GM12874 (cell line): ENCODE results near the gene GSE1.

Experiments
- TF ChIP-seq, protein P1 (sequence below): IDR thresholded peaks from 2 replicates; pipeline ENCODE4 v1.5.1; 2011; ENCODE audit warnings: low read depth, mild to moderate bottlenecking, control low read depth, low read length, moderate library complexity; ENCODE audit not compliant: insufficient read depth

GSE1 gene

DNA sequence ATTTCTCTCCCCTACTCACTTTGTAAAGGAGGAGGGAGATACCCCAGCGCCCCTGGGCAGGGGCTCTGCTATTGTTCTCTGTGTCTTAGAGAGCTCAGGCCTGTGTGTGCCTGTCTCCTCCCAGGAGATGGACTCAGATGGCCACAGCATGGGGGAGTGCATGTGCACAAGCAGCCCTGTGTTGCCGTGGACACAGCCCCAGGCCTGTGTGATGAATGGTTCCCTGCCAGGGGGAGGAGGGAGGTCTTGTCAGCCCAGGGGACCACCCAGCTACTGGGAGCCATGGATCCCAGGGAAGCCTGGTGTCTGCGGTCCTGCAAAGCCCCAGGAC lies 49.3 kb downstream of the GSE1 start:
- TF ChIP-seq, protein P1, sequence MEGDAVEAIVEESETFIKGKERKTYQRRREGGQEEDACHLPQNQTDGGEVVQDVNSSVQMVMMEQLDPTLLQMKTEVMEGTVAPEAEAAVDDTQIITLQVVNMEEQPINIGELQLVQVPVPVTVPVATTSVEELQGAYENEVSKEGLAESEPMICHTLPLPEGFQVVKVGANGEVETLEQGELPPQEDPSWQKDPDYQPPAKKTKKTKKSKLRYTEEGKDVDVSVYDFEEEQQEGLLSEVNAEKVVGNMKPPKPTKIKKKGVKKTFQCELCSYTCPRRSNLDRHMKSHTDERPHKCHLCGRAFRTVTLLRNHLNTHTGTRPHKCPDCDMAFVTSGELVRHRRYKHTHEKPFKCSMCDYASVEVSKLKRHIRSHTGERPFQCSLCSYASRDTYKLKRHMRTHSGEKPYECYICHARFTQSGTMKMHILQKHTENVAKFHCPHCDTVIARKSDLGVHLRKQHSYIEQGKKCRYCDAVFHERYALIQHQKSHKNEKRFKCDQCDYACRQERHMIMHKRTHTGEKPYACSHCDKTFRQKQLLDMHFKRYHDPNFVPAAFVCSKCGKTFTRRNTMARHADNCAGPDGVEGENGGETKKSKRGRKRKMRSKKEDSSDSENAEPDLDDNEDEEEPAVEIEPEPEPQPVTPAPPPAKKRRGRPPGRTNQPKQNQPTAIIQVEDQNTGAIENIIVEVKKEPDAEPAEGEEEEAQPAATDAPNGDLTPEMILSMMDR, result no peak

DNA sequence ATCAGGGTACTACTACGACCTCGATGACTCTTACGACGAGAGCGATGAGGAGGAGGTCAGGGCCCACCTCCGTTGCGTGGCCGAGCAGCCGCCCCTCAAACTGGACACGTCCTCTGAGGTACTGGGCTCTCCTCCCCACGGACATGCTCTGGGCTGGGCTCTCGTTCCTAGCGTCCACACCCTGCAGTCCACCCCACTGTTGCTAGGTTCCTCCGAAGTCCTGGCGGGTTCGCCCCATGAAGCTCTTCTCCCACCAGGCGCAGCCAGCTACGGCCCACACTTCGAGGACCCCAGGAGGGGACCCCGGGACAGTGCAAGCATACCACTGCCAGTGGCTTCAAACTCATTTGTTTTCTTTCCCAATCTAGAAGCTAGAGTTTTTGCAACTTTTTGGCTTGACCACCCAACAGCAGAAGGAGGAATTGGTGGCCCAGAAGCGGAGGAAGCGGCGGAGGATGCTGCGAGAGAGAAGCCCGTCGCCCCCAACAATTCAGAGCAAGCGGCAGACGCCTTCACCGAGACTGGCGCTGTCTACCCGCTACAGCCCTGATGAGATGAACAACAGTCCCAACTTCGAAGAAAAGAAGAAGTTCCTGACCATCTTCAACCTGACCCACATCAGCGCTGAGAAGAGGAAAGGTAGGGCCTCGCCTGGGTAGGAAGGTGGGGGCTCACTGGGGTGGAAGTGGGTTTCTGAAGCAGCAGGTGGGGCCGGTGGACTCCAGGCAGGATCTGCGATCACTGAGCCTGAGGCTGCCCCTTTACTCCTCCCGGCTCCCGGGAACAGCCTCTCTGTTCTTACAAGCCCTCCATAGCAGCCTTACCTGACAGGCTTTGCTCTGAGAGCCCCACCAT lies 50.1 kb downstream of the GSE1 start:
- TF ChIP-seq, protein P1, result no peak

DNA sequence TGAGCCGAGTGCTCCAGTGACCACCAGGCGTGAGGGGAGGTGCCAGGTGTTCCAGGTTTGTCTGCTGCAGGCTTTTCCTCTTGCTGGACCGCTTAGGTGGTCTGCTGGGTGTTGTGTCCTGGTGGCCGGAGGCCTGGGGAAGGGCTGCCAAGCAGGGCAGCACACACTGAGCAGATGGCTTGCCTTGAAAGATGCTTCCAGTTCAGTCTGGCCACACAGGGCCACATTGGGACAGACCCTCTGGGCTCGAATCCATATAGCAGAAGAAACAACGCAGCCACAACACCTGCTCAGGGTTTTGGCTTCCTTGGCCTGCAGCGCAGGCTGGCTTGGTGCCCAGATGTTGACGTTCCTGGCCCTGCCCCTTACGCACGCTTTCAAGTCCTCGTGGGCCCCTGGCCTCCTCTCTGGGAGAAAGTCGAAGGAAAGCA lies 50.8 kb downstream of the GSE1 start:
- TF ChIP-seq, protein P1, result no peak

DNA sequence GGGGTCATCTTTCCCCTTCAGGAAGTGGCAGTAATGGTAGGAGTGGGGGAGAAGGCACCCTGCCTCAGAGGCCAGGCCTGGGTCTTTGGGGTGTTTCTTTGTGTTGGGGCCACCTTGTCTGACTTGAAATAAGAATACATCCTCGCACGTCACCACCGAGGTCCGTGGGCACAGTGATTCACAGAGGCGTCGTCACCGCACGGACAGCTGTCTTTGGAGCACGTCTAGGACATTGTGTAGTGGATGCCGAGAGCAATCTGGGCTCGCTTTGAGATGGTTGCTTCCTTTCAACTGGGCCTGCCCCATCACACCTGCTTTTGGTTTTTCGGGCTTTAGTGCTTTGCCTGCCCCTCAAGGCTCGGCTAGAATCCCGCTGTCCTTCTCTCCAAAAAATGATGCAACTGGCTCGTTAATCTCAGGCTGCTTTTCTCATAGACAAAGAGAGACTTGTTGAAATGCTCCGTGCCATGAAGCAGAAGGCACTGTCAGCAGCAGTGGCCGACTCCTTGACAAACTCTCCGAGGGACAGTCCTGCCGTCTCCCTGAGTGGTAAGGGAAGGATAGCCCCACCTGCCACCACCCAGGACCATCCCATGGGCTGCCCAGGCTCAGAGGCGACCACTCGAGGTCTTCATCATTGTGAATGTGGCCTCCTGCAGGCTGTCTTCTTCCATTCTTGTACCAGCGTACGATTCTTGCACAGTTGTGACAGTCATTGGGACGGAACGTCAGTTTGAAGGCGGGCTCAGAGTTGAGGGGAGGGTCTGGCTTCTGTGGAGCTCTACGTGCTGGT lies 51.7 kb downstream of the GSE1 start:
- TF ChIP-seq, protein P1, result no peak

DNA sequence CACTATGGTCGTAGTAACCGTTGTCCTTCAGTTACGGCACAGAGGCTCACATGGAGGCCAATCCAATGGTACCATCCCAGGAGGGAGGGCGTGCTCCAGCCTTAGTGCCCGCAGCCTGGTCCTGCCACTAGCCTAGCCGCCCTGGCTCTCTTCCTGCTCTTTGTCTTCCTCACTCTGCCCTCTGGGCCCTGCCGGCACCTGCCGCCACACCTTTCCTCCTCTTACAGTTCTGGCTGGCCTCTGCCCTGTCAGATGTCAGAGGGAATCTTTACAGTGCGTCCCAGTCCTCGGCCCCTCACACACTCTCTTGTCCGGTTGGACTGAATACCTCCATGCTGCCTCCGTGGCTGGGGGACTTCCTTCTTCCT lies 52.2 kb downstream of the GSE1 start:
- TF ChIP-seq, protein P1, result no peak

DNA sequence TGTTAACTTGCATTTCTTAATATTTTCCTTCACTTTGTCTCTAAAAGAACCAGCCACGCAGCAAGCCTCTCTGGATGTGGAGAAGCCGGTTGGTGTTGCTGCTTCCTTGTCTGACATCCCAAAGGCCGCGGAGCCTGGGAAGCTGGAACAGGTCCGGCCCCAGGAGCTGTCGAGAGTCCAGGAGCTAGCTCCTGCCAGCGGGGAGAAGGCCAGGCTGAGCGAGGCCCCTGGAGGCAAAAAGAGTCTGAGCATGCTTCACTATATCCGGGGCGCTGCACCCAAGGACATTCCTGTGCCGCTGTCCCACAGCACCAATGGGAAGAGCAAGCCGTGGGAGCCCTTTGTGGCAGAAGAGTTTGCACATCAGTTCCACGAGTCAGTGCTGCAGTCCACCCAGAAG lies 52.8 kb downstream of the GSE1 start:
- TF ChIP-seq, protein P1, result no peak

DNA sequence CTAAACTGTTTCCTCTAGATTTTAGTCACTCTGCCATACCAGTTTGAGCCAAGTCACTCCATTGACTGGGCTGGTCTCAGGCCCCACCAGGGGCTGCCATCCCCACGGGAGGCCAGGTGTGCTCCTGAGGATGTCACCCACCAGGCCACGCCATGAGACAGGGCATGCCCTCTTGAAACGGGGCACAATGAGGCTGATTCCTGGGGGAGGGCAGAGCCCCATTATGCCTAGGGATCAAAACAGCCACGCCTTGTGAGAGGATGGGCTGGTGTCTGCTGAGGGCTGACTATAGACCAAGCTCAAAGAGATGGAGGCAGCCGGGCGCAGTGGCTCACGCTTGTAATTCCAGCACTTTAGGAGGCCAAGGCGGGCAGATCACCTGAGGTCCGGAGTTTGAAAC lies 54.1 kb downstream of the GSE1 start:
- TF ChIP-seq, protein P1, result no peak
